22Rv1 (cell line): ENCODE measurements around the gene NDUFB5.

Experiments
- CTCF ChIP-seq: fragments of 450-650 bp; IDR thresholded peaks from 2 replicates; pipeline ENCODE4 v1.5.1; 2017; ENCODE audit warnings: mild to moderate bottlenecking
- ZFX ChIP-seq: fragments of 450-650 bp; IDR thresholded peaks from 2 replicates; pipeline ENCODE4 v1.6.1; 2017; ENCODE audit warnings: antibody characterized with exemption, borderline replicate concordance

GRCh38 chr3:179651687-179652446 is 47.3 kb downstream of the NDUFB5 start:
- no peak for TF ChIP-seq CTCF
- no peak for TF ChIP-seq ZFX
